Peyer's patch (tissue), 4 donors: Measurements from ENCODE around the gene STON2. TPM values are rescaled to one million over a fixed set of nuclear protein-coding genes. Genes with fewer than 3 reads are reported as not detected.

Experiments
- DNase-seq, 3 donors: peaks; one replicate each; pipeline ENCODE4 v3.0.0-alpha.2; 2017 to 2019
- H3K27ac ChIP-seq, 4 donors: fragments of 200-600 bp; sonication (generic); one replicate each; pipeline ENCODE4 v1.5.1; 2016 to 2019
- H3K27me3 ChIP-seq, 2 donors: fragments of 200-600 bp; sonication (generic); one replicate each; pipeline ENCODE4 v1.5.1; 2019
- H3K36me3 ChIP-seq, 3 donors: fragments of 200-600 bp; sonication (generic); one replicate each; pipeline ENCODE4 v1.5.1; 2016 to 2019
- H3K4me1 ChIP-seq, 4 donors: fragments of 200-600 bp; sonication (generic); one replicate each; pipeline ENCODE4 v1.5.1; 2016 to 2019
- H3K4me3 ChIP-seq, 4 donors: fragments of 200-600 bp; sonication (generic); 1 replicate in 3 of 4; 2 replicates in 1 of 4; pipeline ENCODE4 v1.5.1; 2016 to 2019; ENCODE audit warnings: mild to moderate bottlenecking in 1 of 4
- H3K9me3 ChIP-seq, 4 donors: fragments of 200-600 bp; sonication (generic); one replicate each; pipeline ENCODE4 v1.5.1; 2016 to 2019; ENCODE audit warnings: mild to moderate bottlenecking in 1 of 4
- POLR2A ChIP-seq, 2 donors: fragments of 450-650 bp; IDR thresholded peaks; one replicate each; pipeline ENCODE4 v1.5.1; 2017; ENCODE audit warnings: antibody characterized with exemption in 2 of 2, mild to moderate bottlenecking in 2 of 2, moderate library complexity in 2 of 2
- small RNA-seq, 2 donors: library from RNA; depleted of rRNA; stranded (forward); fragments of <200 nt; gene quantifications; one replicate each; pipeline ENCODE3, GENCODE V24; 2016
- total RNA-seq, 4 donors: library from RNA; depleted of rRNA; stranded (reverse); fragments of >200 nt; gene quantifications; one replicate each; pipeline ENCODE4 v1.1.0, GENCODE V29; 2016
- TF ChIP-seq, protein P1 (sequence below), 6 experiments: fragments of 450-650 bp in 4 of 6; fragments of 200-600 bp in 2 of 6; sonication (generic) in 1 of 6; IDR thresholded peaks; one replicate each; pipeline ENCODE4 v1.5.1; 2017 to 2019; ENCODE audit warnings: antibody characterized with exemption in 6 of 6, mild to moderate bottlenecking in 3 of 6, moderate library complexity in 1 of 6

STON2 gene
- total RNA-seq, 4 donors from 2014 or later = 6.3 to 25.3 (median 13.9) TPM

DNA sequence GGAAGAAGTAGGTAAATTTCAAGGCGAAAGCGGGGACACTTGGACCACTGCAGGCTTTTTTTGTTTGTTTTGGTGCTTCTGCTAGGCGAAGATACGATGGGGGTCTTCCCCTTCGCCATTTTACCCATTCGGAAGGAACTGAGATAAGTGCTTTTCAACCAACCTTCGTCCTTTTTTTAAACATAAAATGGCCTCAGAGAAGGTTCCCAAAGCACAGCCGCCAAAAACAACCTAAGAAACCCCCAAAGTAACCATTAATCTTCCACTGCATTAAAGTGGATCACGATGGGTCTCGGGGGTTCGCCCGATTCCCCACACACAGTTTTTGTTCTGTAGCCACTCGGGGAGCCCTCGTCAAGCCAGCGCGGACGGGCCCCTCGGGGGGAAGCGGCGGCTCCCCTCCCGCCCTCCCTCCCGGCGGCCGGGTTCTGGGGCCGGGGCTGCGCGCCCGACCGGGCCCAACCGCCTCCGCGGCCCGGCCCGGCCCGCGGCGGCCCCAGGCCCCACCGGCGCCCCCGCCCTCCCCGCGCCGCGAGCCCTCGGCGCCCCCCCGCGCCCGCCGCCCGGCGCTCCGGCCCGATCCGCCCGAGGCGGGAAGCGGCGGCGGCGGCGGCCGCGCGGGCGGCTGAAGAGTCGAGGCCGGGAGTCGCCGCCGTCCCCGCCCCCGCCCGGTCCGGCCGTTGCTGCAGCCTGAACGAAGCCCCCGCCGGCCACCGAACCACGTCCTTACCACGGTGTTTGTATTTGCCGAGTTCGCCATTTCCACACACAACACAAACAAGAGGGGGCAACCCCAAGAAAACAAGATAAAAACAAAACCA, 180.2 kb downstream of the STON2 start:
- no peak for TF ChIP-seq POLR2A (IDR thresholded peaks at IDR 0.05)
- TF ChIP-seq, protein P1, sequence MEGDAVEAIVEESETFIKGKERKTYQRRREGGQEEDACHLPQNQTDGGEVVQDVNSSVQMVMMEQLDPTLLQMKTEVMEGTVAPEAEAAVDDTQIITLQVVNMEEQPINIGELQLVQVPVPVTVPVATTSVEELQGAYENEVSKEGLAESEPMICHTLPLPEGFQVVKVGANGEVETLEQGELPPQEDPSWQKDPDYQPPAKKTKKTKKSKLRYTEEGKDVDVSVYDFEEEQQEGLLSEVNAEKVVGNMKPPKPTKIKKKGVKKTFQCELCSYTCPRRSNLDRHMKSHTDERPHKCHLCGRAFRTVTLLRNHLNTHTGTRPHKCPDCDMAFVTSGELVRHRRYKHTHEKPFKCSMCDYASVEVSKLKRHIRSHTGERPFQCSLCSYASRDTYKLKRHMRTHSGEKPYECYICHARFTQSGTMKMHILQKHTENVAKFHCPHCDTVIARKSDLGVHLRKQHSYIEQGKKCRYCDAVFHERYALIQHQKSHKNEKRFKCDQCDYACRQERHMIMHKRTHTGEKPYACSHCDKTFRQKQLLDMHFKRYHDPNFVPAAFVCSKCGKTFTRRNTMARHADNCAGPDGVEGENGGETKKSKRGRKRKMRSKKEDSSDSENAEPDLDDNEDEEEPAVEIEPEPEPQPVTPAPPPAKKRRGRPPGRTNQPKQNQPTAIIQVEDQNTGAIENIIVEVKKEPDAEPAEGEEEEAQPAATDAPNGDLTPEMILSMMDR (IDR thresholded peaks at IDR 0.05) = no peak
- H3K4me3 ChIP-seq = peak overlapping the region; percentile 66 to 88 (median 78)
- H3K9me3 ChIP-seq = no peaks in the 10 kb centered on the region
- peak overlapping the region; percentile 92 to 99 (median 96) for H3K27ac ChIP-seq
- DNase-seq = peak in 2 of 3 donors; percentile 59 to 63
- peaks cover 0 to 25% (median 0%) of the 10 kb centered on the region in 4 donors for H3K4me1 ChIP-seq
- peaks cover 0 to 14% (median 0%) of the 10 kb centered on the region in 3 donors for H3K36me3 ChIP-seq
- H3K27me3 ChIP-seq = no peaks in the 10 kb centered on the region

DNA sequence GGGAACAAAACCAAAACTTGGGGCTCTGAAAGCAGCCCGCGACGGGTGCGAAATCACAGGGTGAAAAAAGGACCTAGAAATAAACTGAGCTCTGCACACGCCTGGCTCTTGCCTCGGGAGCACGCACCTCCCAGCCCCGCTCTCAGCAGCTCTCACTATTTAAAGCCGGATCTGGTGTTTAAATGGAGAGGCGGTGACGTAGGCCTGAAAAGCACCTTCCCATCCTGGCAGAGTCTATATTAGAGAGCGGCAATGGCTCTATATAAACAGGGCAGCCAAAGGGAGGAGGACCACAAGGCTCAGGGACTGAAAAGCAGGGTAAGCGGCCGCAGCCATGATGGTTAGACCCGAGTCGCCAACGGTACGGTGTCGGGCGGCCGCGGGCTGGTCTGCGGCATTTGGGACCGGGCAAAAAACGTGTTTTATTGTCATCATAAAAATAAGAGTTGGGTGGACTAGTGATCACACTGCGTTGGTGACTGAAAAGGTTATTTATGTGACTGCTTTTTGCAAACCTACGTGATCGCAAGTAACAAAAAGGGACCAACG, 180.8 kb downstream of the STON2 start:
- Histone ChIP-seq H3K27me3 (no peaks in the 10 kb centered on the region), H3K4me1 (peaks cover 0 to 25% (median 0%) of the 10 kb centered on the region in 4 donors), H3K4me3 (peak overlapping the region; percentile 66 to 88 (median 78)), H3K36me3 (peaks cover 0 to 21% (median 0%) of the 10 kb centered on the region in 3 donors), H3K27ac (peak overlapping the region; percentile 92 to 99 (median 96)), H3K9me3 (no peaks in the 10 kb centered on the region)
- DNase-seq = peak; percentile 89 to 97 (median 94)
- peak; percentile 99 to 100 for TF ChIP-seq POLR2A (IDR thresholded peaks at IDR 0.05)
- TF ChIP-seq, protein P1 (IDR thresholded peaks at IDR 0.05) = peak in 1 of 6 experiments; percentile 9

GRCh38 chr14:81211844-81212243, 188.3 kb downstream of the STON2 start:
- TF ChIP-seq, protein P1 (IDR thresholded peaks at IDR 0.05) = peak in 4 of 6 experiments; percentile 23 to 35 (median 28)
- TF ChIP-seq POLR2A (IDR thresholded peaks at IDR 0.05) = no peak
- H3K9me3 ChIP-seq = no peaks in the 10 kb centered on the region
- no peak overlapping the region for H3K27ac ChIP-seq
- H3K4me1 ChIP-seq = peaks cover 0 to 4% (median 0%) of the 10 kb centered on the region in 4 donors
- DNase-seq = no peak
- H3K4me3 ChIP-seq = no peak overlapping the region
- peaks cover 0 to 53% (median 0%) of the 10 kb centered on the region in 3 donors for H3K36me3 ChIP-seq
- H3K27me3 ChIP-seq = no peaks in the 10 kb centered on the region

Small RNA genes within 50 kb of the gene (small RNA-seq; reads per million reads assigned to genes)
- 0 reads per million in 2 donors for gene DYNLL1P1
- gene DYNLL1P2 = 0 reads per million in 2 donors

Other genes with a start within 250 kb of the STON2 start
- 10 to 100 TPM; 12.5 to 28.9 (median 18.6) TPM for gene GTF2A1, start 179.4 kb downstream of the STON2 start, total RNA-seq
- 10 to 100 TPM; 16.5 to 57.1 (median 44.7) TPM for gene SEL1L, start 133.5 kb upstream of the STON2 start, total RNA-seq